HuH-7.5 (cell line): Measurements from ENCODE around the gene EXTL1.

Source experiments
- DNase-seq: peaks from one replicate; pipeline ENCODE4 v3.0.0; 2011; ENCODE audit warnings: low spot score

The EXTL1 gene

GRCh38 chr1:26023009-26023408 is 1.4 kb downstream of the EXTL1 start:
- DNase-seq: no peak

- no peak for DNase-seq
Observed at GRCh38 chr1:26023826-26024225, 2.3 kb downstream of the EXTL1 start.

- DNase-seq: no peak
Observed at GRCh38 chr1:26025060-26025459, 3.5 kb downstream of the EXTL1 start.

- DNase-seq: no peak
Observed at GRCh38 chr1:26025517-26025916, 3.9 kb downstream of the EXTL1 start.

GRCh38 chr1:26027716-26028489 is 6.3 kb downstream of the EXTL1 start:
- no peak for DNase-seq

GRCh38 chr1:26028490-26028980 is 7.0 kb downstream of the EXTL1 start:
- no peak for DNase-seq

- no peak for DNase-seq
Observed at GRCh38 chr1:26029054-26029863, 7.7 kb downstream of the EXTL1 start.

- DNase-seq: no peak
Observed at GRCh38 chr1:26029864-26030481, 8.4 kb downstream of the EXTL1 start.

- DNase-seq: no peak
Observed at GRCh38 chr1:26031196-26031595, 9.6 kb downstream of the EXTL1 start.

GRCh38 chr1:26031611-26032220 is 10.1 kb downstream of the EXTL1 start:
- no peak for DNase-seq

GRCh38 chr1:26032656-26033357 is 11.2 kb downstream of the EXTL1 start:
- no peak for DNase-seq

- no peak for DNase-seq
Observed at GRCh38 chr1:26034504-26035202, 13.1 kb downstream of the EXTL1 start.

GRCh38 chr1:26035203-26035958 is 13.8 kb downstream of the EXTL1 start:
- peak; percentile 96 for DNase-seq

- DNase-seq: peak; percentile 90
Observed at GRCh38 chr1:26035959-26036755, 14.6 kb downstream of the EXTL1 start.

- no peak for DNase-seq
Observed at GRCh38 chr1:26036756-26037281, 15.2 kb downstream of the EXTL1 start.

GRCh38 chr1:26037904-26038303 is 16.3 kb downstream of the EXTL1 start:
- no peak for DNase-seq

GRCh38 chr1:26038477-26038876 is 16.9 kb downstream of the EXTL1 start:
- no peak for DNase-seq

- no peak for DNase-seq
Observed at GRCh38 chr1:26038904-26039303, 17.3 kb downstream of the EXTL1 start.

GRCh38 chr1:26041401-26041800 is 19.8 kb downstream of the EXTL1 start:
- DNase-seq: no peak
